ENCODE data around the gene CHST3.

DNA sequence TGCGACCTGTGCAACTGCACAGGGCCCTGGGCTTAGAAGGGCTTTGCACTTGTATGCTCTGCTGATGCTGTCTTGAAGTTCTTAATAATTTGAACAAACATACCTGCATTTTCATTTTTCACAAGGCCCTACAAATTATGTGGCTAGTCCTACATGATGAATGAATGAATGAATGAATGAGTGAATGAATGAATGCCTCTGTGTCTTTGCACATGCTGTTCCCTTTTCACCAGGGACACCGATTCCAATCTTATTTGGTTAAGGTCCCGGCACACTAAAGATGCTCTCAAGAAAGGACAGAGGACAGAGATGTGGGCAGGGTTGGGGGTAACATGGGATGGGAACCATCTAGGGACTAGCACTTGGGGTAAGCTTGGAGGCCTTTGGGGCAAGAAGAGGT is 39.4 kb upstream of the CHST3 start:
- TF ChIP-seq, protein P1, sequence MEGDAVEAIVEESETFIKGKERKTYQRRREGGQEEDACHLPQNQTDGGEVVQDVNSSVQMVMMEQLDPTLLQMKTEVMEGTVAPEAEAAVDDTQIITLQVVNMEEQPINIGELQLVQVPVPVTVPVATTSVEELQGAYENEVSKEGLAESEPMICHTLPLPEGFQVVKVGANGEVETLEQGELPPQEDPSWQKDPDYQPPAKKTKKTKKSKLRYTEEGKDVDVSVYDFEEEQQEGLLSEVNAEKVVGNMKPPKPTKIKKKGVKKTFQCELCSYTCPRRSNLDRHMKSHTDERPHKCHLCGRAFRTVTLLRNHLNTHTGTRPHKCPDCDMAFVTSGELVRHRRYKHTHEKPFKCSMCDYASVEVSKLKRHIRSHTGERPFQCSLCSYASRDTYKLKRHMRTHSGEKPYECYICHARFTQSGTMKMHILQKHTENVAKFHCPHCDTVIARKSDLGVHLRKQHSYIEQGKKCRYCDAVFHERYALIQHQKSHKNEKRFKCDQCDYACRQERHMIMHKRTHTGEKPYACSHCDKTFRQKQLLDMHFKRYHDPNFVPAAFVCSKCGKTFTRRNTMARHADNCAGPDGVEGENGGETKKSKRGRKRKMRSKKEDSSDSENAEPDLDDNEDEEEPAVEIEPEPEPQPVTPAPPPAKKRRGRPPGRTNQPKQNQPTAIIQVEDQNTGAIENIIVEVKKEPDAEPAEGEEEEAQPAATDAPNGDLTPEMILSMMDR (IDR thresholded peaks at IDR 0.05), result no peak
- TF ChIP-seq POLR2A (IDR thresholded peaks at IDR 0.05), result no peak
- no peak for TF ChIP-seq POLR2AphosphoS5 (IDR thresholded peaks at IDR 0.05; ENCODE audit: insufficient read depth in 1 of 2, low read depth in 1 of 2)
